Ascending aorta (tissue), 2 donors: ENCODE data around the gene TACSTD2. TPM values are rescaled to one million over a fixed set of nuclear protein-coding genes. Genes with fewer than 3 reads are reported as not detected.
A peak's percentile ranks its signal among the peaks of the same experiment; 100 is the strongest.

Experiments
- DNase-seq, 2 donors: peaks; one replicate each; pipeline ENCODE4 v3.0.0-alpha.2; 2019; ENCODE audit warnings: low spot score in 2 of 2
- H3K27ac ChIP-seq, 2 donors: fragments of 200-600 bp; sonication (generic); one replicate each; pipeline ENCODE4 v1.5.1; 2016 to 2017; ENCODE audit warnings: mild to moderate bottlenecking in 1 of 2
- H3K27me3 ChIP-seq: fragments of 200-600 bp; sonication (generic); one replicate; pipeline ENCODE4 v1.5.1; 2017
- H3K36me3 ChIP-seq, 2 donors: fragments of 200-600 bp; sonication (generic); one replicate each; pipeline ENCODE4 v1.5.1; 2016
- H3K4me1 ChIP-seq, 2 donors: fragments of 200-600 bp; sonication (generic); one replicate each; pipeline ENCODE4 v1.5.1; 2016 to 2017; ENCODE audit warnings: mild to moderate bottlenecking in 1 of 2
- H3K4me3 ChIP-seq, 2 donors: fragments of 200-600 bp; sonication (generic); one replicate each; pipeline ENCODE4 v1.5.1; 2016 to 2017; ENCODE audit warnings: mild to moderate bottlenecking in 1 of 2
- H3K9me3 ChIP-seq, 2 donors: fragments of 200-600 bp; sonication (generic); one replicate each; pipeline ENCODE4 v1.5.1; 2016
- CTCF ChIP-seq, 3 experiments: fragments of 200-600 bp in 2 of 3; fragments of 450-650 bp in 1 of 3; sonication (generic) in 2 of 3; IDR thresholded peaks; one replicate each; pipeline ENCODE4 v1.5.1; 2016 to 2019; ENCODE audit warnings: antibody characterized with exemption in 3 of 3, mild to moderate bottlenecking in 1 of 3, moderate library complexity in 1 of 3
- intact Hi-C: fragments of 100-400 bp; cut with DNase I; formaldehyde crosslinking; loops from one replicate; pipeline ENCODE4 v1.15.1; 2023
- total RNA-seq: library from RNA; depleted of rRNA; stranded (reverse); fragments of >200 nt; gene quantifications from one replicate; pipeline ENCODE4 v1.1.0, GENCODE V29; 2016

TACSTD2 gene
- total RNA-seq, 1 donor from 2014 or later: 1.3 TPM

GRCh38 chr1:58620259-58620658, 43.2 kb upstream of the TACSTD2 start:
- no peak for TF ChIP-seq CTCF (IDR thresholded peaks at IDR 0.05)
- Histone ChIP-seq H3K9me3 (no peaks in the 10 kb centered on the region), H3K4me3 (no peak overlapping the region), H3K27me3 (no peaks in the 10 kb centered on the region), H3K36me3 (no peaks in the 10 kb centered on the region), H3K4me1 (peaks cover 0 to 14% of the 10 kb centered on the region in 2 donors), H3K27ac (no peak overlapping the region)
- intact Hi-C loops: no loop called here
- no peak for DNase-seq

- intact Hi-C loops: loop anchor here (2.0 kb wide), 1 partner anchor 73 kb away; the partner anchor contains the start of gene OMA1
- Histone ChIP-seq H3K9me3 (no peaks in the 10 kb centered on the region), H3K4me3 (no peak overlapping the region), H3K27me3 (no peaks in the 10 kb centered on the region), H3K36me3 (no peaks in the 10 kb centered on the region), H3K27ac (peak overlapping the region; percentile 31 to 58), H3K4me1 (peaks cover 0 to 14% of the 10 kb centered on the region in 2 donors)
- no peak for DNase-seq
- no peak for TF ChIP-seq CTCF (IDR thresholded peaks at IDR 0.05)
Observed at GRCh38 chr1:58619286-58620054, 42.4 kb upstream of the TACSTD2 start.

GRCh38 chr1:58618303-58618702, 41.3 kb upstream of the TACSTD2 start:
- H3K27me3 ChIP-seq: no peaks in the 10 kb centered on the region
- H3K27ac ChIP-seq: peak overlapping the region; percentile 31 to 58
- no peak for TF ChIP-seq CTCF (IDR thresholded peaks at IDR 0.05)
- H3K4me1 ChIP-seq: peaks cover 0 to 14% of the 10 kb centered on the region in 2 donors
- H3K4me3 ChIP-seq: no peak overlapping the region
- no peaks in the 10 kb centered on the region for H3K36me3 ChIP-seq
- intact Hi-C loops: loop anchor here (1.0 to 2.0 kb wide), 2 partner anchors 41 to 72 kb away; partner anchors contain the start of genes OMA1 and TACSTD2
- no peaks in the 10 kb centered on the region for H3K9me3 ChIP-seq
- peak; percentile 46 to 90 for DNase-seq

- no peaks in the 10 kb centered on the region for H3K4me1 ChIP-seq
- no peaks in the 10 kb centered on the region for H3K36me3 ChIP-seq
- DNase-seq: no peak
- H3K9me3 ChIP-seq: peaks cover 0 to 3% of the 10 kb centered on the region in 2 donors
- no peak overlapping the region for H3K27ac ChIP-seq
- H3K27me3 ChIP-seq: no peaks in the 10 kb centered on the region
- TF ChIP-seq CTCF (IDR thresholded peaks at IDR 0.05): no peak
- intact Hi-C loops: no loop called here
- no peak overlapping the region for H3K4me3 ChIP-seq
Observed at GRCh38 chr1:58611861-58612385, 34.9 kb upstream of the TACSTD2 start.

- intact Hi-C loops: no loop called here
- Histone ChIP-seq H3K27me3 (no peaks in the 10 kb centered on the region), H3K9me3 (peaks cover 0 to 19% of the 10 kb centered on the region in 2 donors), H3K4me1 (no peaks in the 10 kb centered on the region), H3K36me3 (no peaks in the 10 kb centered on the region), H3K4me3 (no peak overlapping the region), H3K27ac (no peak overlapping the region)
- TF ChIP-seq CTCF (IDR thresholded peaks at IDR 0.05): no peak
- no peak for DNase-seq
Observed at GRCh38 chr1:58608945-58609344, 31.9 kb upstream of the TACSTD2 start.
